CD4-positive, alpha-beta T cell treated with Interleukin-17A for 4 hours (primary cell): ENCODE data around the gene ISLR.

ENCODE experiments used
- DNase-seq: peaks from one replicate; pipeline ENCODE4 v3.0.0-alpha.2; 2020; ENCODE audit warnings: mixed read lengths

ISLR gene

DNA sequence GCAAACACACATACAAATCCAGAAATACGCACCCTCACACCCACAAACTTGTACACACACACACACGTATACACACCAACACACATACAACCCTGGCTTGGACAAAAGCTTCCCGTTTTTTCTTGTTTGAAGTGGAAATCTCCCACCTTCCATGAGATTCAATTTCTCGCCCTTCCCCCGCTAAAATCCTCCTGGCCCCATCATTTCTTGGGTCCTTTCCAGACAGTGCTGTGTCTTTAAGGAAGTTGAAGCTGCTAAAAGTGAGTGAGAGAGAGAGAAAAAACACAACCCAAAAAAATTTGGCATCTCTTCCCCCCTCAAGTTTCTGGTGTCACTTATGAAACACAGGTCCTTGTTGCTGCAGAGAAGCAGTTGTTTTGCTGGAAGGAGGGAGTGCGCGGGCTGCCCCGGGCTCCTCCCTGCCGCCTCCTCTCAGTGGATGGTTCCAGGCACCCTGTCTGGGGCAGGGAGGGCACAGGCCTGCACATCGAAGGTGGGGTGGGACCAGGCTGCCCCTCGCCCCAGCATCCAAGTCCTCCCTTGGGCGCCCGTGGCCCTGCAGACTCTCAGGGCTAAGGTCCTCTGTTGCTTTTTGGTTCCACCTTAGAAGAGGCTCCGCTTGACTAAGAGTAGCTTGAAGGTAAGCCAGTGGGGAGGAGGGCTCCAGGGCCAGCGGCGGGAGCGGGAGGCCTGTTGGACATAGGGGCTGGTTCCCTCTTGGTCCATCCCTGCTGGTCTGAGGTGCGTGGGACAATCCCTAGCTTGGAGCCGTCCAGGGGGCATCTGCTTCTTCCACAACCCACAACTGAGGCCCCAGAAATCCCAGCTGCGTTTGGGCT is at the start of gene ISLR:
Gene ISLR (plus strand): TSS at position 331 of the 839 bp plus-strand sequence. CDS start 1,149 bp downstream, outside the sequence.
- no peak for DNase-seq

- DNase-seq, result no peak
These were observed 49.3 kb upstream of the ISLR start for GRCh38 chr15:74124196-74124595.

- DNase-seq, result no peak
These were observed 48.8 kb upstream of the ISLR start for GRCh38 chr15:74124759-74125158.

- peak; percentile 86 for DNase-seq
These were observed 46.1 kb upstream of the ISLR start for GRCh38 chr15:74127255-74127953.

DNA sequence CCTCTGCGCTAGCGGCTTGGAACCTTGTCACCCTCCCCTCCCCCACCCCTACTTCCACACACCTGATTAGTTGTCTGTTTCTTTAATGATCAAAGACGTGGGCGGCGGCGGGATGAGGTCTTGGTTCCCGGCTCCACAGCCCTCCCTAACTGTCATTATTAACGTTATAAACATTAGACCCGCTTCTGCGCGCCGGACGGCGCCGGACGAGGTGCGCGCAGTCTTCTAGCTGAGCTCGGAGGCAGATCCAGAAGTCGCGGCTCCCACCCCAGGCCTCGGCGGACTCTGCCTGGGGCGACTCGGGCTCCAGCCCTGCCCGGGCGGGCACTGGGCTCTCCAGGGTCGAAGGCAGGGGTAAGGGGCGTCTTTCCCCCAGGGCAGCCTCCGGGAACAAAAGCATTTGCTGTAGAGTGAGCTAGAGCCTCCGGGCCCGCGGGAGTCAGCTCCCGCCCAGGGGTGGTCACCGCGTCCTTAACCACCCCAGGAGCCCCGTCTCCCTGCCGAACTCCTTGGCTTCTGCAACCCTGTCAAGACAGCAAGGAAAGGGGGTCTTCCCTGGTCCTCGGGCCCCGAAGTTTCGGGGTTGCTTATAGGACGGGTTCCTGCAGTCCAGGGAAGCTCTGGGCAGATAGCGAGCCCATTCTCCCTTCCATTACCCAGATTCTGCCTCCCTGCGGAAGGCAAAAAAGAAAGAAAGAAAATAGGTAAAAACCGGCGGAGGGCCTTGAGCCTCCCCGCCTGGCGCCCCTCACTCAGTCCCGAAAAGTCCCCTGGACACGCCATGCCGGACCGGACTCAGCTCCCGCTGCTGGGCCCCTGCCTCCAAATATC is 45.3 kb upstream of the ISLR start:
- DNase-seq, result no peak

- DNase-seq, result no peak
These were observed 44.5 kb upstream of the ISLR start for GRCh38 chr15:74128785-74129585.

GRCh38 chr15:74129586-74130154 is 43.8 kb upstream of the ISLR start:
- no peak for DNase-seq

DNA sequence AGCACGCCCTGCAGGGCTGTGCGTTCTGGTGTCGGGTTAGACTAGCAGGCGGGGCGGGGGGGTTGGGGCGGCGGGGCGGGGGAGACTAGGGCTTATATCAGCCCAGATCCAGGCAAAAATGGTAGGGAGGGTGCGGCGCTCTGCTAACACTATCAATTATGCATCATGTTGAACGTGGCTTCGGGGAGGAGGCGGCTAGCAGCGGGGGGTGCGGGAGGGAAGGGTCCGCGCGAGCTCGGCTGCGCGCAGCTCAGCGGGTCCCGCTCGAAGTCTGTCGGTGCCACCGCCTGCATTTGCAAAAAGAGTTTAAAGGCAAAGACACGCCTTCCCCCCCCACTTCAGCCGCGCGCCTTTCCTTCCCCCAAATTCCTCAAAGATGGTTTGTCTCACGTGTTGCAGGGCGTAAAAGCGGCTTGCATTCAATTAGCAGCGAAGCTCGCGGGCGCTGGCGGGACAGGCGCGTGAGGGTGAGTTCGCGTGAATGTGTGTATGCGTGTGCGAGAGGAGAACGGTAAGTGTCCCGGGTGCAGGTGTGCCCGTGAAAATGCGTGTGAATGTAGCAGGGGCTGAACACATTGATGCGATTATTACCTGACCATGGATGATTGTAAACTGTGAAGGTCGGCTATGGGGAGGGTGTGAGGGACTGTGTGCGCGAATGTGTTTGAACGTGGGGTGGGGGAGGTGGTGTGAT is 43.2 kb upstream of the ISLR start, which contains the start of gene ISLR2:
Gene ISLR2 (plus strand): TSS at position 432 of the 694 bp plus-strand sequence. CDS start 2,169 bp downstream, outside the sequence.
- no peak for DNase-seq

- DNase-seq, result no peak
These were observed 42.5 kb upstream of the ISLR start for GRCh38 chr15:74130849-74131627.

DNA sequence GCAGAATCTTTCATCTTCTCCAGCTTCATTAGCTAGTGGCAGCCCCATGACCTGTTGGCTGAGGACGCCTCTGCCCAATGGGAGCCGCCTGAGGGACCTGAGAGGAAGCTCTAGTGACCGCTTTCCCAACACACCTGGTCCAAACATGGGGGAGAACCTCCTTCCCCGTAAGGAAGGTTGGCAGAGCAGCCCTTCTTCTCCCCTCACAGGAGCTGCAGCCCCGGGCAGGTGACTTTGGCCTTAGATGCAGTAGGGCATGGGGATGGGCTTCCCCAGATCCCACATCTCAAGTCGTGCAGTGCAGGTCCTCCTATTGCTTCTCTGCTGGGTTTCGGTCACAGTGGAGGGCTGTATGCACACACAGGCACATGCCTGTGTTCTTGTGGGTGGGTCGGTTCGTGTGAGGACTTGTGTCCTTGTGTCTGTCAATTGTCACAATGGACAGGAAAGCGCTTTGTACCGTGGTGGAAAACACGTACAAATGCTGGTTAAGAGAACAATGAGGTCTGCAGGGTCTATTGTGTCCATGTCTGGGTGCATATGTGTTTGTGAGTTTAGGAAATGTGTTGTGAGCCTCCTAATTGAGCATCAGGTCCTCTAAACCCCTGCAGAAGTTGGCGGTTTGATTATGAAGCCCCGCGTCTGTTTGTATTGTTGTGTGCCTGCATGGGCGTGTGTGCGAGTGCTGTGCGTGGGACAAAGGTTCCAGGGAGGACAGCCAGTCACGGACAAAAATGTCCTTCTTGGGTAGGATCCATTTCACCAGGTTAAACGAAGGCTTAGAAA is 41.7 kb upstream of the ISLR start:
- no peak for DNase-seq

GRCh38 chr15:74132681-74133651 is 40.5 kb upstream of the ISLR start:
- DNase-seq, result no peak

DNA sequence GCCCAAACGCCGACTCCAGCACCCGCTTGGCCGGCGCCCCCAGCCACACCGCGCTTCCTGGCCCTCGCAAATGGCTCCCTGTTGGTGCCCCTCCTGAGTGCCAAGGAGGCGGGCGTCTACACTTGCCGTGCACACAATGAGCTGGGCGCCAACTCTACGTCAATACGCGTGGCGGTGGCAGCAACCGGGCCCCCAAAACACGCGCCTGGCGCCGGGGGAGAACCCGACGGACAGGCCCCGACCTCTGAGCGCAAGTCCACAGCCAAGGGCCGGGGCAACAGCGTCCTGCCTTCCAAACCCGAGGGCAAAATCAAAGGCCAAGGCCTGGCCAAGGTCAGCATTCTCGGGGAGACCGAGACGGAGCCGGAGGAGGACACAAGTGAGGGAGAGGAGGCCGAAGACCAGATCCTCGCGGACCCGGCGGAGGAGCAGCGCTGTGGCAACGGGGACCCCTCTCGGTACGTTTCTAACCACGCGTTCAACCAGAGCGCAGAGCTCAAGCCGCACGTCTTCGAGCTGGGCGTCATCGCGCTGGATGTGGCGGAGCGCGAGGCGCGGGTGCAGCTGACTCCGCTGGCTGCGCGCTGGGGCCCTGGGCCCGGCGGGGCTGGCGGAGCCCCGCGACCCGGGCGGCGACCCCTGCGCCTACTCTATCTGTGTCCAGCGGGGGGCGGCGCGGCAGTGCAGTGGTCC is 39.7 kb upstream of the ISLR start:
- no peak for DNase-seq

DNA sequence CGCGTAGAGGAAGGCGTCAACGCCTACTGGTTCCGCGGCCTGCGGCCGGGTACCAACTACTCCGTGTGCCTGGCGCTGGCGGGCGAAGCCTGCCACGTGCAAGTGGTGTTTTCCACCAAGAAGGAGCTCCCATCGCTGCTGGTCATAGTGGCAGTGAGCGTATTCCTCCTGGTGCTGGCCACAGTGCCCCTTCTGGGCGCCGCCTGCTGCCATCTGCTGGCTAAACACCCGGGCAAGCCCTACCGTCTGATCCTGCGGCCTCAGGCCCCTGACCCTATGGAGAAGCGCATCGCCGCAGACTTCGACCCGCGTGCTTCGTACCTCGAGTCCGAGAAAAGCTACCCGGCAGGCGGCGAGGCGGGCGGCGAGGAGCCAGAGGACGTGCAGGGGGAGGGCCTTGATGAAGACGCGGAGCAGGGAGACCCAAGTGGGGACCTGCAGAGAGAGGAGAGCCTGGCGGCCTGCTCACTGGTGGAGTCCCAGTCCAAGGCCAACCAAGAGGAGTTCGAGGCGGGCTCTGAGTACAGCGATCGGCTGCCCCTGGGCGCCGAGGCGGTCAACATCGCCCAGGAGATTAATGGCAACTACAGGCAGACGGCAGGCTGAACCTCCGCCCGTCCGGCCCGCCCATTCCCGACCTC is 39.0 kb upstream of the ISLR start:
- DNase-seq, result peak; percentile 11

GRCh38 chr15:74135041-74135565 is 38.4 kb upstream of the ISLR start:
- DNase-seq, result no peak

GRCh38 chr15:74136540-74136813 is 37.0 kb upstream of the ISLR start:
- DNase-seq, result no peak

DNA sequence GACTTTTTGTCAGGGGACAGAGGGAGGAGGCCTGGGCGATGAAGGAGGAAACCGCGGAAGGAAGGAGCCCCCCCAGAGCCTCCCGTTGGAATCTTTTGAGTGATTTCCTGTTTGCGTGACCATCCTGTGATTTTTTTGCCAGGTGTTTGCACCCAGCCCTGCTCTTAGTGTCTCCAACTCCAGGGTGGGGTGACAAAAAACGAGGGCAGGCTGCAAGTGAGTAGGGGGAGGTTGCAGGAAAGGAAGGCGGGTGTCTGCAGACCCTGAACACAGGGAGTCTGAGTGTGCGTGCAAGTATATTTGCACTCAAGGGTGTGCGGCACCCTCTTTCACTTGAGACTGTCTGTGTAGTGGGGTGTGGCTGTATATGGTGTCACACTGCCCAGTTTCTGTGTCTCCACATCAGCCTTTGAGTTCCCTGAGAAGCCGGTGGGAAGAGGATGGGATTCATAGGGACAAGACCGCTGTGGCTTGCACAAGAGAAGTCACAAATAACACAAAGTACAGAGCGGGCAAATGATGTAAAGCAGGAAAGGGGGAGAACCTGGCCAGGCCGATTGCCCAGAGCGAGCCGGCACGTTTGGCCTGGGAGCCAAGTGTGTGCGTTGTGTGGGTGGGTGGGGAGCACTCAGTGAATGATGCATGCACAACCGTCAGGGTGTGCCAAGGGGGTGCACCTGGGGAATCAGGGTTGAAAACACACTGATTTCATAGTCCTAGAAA is 36.5 kb upstream of the ISLR start:
- no peak for DNase-seq

- DNase-seq, result no peak
These were observed 36.0 kb upstream of the ISLR start for GRCh38 chr15:74137537-74137894.
